ENCODE results near the gene DUSP10.

The DUSP10 gene

GRCh38 chr1:221776495-221777301, 34.8 kb upstream of the DUSP10 start:
- no peak overlapping the region for H3K9ac ChIP-seq (ENCODE audit: low read depth, low read length)
- no peaks in the 10 kb centered on the region for H3K36me3 ChIP-seq (ENCODE audit: insufficient read depth, low read length)
- H3K4me1 ChIP-seq (ENCODE audit: insufficient read depth, low read length) = no peaks in the 10 kb centered on the region
- H3K9me3 ChIP-seq (ENCODE audit: control insufficient read depth, insufficient read depth, low read length) = no peaks in the 10 kb centered on the region

GRCh38 chr1:221775206-221775605, 33.3 kb upstream of the DUSP10 start:
- no peaks in the 10 kb centered on the region for H3K36me3 ChIP-seq (ENCODE audit: insufficient read depth, low read length)
- no peak overlapping the region for H3K9ac ChIP-seq (ENCODE audit: low read depth, low read length)
- H3K9me3 ChIP-seq (ENCODE audit: control insufficient read depth, insufficient read depth, low read length) = no peaks in the 10 kb centered on the region
- no peaks in the 10 kb centered on the region for H3K4me1 ChIP-seq (ENCODE audit: insufficient read depth, low read length)

DNA sequence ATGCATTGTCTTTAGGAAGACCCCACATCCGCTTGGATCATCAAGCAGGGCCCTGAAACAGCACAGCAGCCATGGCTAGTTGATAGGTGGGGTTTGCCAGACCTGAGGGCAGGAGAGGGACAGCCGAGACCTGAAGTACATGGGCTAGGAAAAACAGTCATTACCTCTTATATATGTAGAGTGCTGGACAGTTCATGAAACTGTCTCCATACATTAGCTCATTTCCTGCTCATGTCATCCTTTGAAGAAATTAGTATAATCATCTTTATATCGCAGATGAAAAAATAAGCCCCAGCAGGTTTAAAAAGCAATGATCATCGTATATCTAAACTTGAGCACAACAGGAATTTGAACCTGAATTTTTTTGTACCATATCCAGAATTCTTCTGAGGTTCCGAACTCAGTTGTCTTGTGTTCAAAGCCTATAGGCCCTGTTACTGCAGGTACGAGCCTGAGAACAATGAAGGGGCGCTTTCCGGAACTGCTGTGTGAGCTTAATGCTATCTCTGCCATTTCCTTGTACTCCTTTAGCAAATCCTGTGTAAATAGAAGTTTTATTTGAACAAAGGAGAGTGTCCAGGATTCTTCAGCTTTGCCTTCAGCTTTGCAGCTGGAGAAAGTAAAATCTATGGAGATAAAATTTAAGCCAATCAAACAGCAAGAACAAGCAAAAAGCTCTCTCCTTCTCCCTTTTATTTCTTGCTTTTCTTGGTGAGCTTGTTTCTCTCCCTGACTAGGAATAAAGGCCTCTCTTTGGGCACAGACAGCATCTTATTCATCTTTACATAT, 32.4 kb upstream of the DUSP10 start:
- Histone ChIP-seq H3K36me3 (ENCODE audit: insufficient read depth, low read length) (no peaks in the 10 kb centered on the region), H3K4me1 (ENCODE audit: insufficient read depth, low read length) (no peaks in the 10 kb centered on the region), H3K9ac (ENCODE audit: low read depth, low read length) (no peak overlapping the region)

GRCh38 chr1:221773383-221773782, 31.5 kb upstream of the DUSP10 start:
- no peak overlapping the region for H3K9ac ChIP-seq (ENCODE audit: low read depth, low read length)
- H3K9me3 ChIP-seq (ENCODE audit: control insufficient read depth, insufficient read depth, low read length) = no peaks in the 10 kb centered on the region
- no peaks in the 10 kb centered on the region for H3K4me1 ChIP-seq (ENCODE audit: insufficient read depth, low read length)
- no peaks in the 10 kb centered on the region for H3K36me3 ChIP-seq (ENCODE audit: insufficient read depth, low read length)

More for the DNA sequence above, 32.4 kb upstream of the DUSP10 start:
- no peaks in the 10 kb centered on the region for H3K9me3 ChIP-seq (ENCODE audit: control insufficient read depth, insufficient read depth, low read length)

DNA sequence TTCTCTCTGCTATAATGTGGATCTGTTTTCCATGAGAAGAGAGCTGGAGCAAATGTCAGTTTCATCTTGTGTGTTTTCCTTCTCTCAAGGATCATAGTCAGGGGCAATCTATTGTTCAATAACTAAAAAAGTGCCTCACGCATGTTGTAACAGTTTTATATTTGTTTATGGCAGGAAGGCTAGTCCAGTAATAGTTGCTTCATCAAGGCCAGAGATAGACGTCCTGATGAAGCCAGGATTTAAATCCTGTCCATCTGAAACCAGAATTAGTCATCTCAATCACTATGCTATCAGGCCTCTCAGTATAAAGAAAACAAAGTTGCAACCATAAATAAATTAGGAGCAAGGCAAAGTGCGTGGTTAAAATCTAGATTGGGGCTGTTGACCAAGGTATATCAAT, 30.2 kb upstream of the DUSP10 start:
- no peak overlapping the region for H3K9ac ChIP-seq (ENCODE audit: low read depth, low read length)
- H3K9me3 ChIP-seq (ENCODE audit: control insufficient read depth, insufficient read depth, low read length) = no peaks in the 10 kb centered on the region
- H3K36me3 ChIP-seq (ENCODE audit: insufficient read depth, low read length) = no peaks in the 10 kb centered on the region
- H3K4me1 ChIP-seq (ENCODE audit: insufficient read depth, low read length) = no peaks in the 10 kb centered on the region

DNA sequence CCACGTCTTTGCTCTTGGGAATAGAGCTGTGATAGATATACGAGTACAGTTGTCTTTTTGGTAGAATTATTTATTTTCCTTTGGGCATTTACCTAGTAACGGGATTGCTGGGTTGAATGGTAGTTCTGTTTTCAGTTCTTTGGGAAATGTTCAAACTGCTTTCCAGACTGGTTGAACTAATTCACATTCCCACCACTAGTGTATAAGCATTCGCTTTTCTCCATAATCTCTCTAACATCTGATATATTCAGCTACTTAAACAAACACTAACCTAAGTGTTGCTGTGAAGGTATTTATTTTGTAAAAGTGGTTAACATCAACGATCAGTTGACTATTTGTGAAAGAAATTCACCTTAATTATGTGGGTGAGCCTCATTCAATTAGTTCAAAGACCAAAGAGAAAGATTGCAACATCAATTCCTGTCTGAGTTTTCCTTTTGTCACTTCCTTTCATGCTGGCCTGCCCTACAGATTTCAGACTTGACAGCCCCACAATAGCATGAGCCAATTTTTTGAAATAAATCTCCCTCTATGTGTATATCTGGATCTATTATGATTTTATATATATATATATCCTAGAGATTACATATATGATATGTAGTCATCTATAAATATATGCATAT, 26.7 kb upstream of the DUSP10 start:
- Histone ChIP-seq H3K9ac (ENCODE audit: low read depth, low read length) (no peak overlapping the region), H3K9me3 (ENCODE audit: control insufficient read depth, insufficient read depth, low read length) (no peaks in the 10 kb centered on the region), H3K36me3 (ENCODE audit: insufficient read depth, low read length) (no peaks in the 10 kb centered on the region), H3K4me1 (ENCODE audit: insufficient read depth, low read length) (no peaks in the 10 kb centered on the region)

DNA sequence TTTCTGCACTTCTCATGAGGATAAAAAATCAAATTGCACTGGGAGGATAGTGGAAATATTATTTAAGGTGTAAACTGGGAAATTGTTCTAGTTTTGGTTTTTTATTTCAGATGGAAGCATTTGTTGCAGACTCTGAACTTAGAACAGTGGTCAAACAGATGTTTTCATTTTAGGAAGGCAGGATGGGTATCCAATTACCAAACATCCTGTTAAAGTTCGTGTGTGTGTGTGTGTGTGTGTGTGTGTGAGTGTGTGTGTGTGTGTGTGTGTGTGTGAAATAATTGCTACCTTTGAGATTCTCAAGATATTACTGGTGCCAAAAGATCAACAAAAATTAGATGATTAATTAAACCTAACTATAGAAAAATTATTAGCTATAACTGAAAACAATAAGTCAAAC, 24.3 kb upstream of the DUSP10 start:
- H3K9ac ChIP-seq (ENCODE audit: low read depth, low read length) = no peak overlapping the region
- H3K36me3 ChIP-seq (ENCODE audit: insufficient read depth, low read length) = no peaks in the 10 kb centered on the region
- no peaks in the 10 kb centered on the region for H3K9me3 ChIP-seq (ENCODE audit: control insufficient read depth, insufficient read depth, low read length)
- H3K4me1 ChIP-seq (ENCODE audit: insufficient read depth, low read length) = no peaks in the 10 kb centered on the region

GRCh38 chr1:221765527-221765926, 23.6 kb upstream of the DUSP10 start:
- Histone ChIP-seq H3K9me3 (ENCODE audit: control insufficient read depth, insufficient read depth, low read length) (no peaks in the 10 kb centered on the region), H3K9ac (ENCODE audit: low read depth, low read length) (no peak overlapping the region), H3K36me3 (ENCODE audit: insufficient read depth, low read length) (no peaks in the 10 kb centered on the region), H3K4me1 (ENCODE audit: insufficient read depth, low read length) (no peaks in the 10 kb centered on the region)

DNA sequence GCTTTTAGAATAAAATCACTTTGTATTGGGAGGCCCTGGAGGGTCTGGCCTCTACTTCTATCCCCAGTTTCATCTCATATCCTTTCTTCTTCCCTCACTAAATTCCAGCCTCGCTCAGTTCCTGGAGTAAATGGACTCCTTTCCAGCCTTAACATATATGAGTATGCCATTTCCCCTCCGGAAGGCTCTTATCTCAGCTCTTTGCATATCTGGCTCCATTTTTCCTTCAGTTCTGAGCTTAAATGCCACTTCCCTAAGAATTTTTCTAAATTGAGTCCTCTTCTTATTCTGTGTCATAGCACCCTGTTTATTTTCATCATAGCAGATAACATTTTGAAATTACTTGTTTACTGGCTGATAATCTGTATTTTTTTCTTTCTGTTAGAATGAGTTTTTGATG, 20.2 kb upstream of the DUSP10 start:
- no peaks in the 10 kb centered on the region for H3K36me3 ChIP-seq (ENCODE audit: insufficient read depth, low read length)
- no peaks in the 10 kb centered on the region for H3K4me1 ChIP-seq (ENCODE audit: insufficient read depth, low read length)
- H3K9me3 ChIP-seq (ENCODE audit: control insufficient read depth, insufficient read depth, low read length) = no peaks in the 10 kb centered on the region
- H3K9ac ChIP-seq (ENCODE audit: low read depth, low read length) = no peak overlapping the region

DNA sequence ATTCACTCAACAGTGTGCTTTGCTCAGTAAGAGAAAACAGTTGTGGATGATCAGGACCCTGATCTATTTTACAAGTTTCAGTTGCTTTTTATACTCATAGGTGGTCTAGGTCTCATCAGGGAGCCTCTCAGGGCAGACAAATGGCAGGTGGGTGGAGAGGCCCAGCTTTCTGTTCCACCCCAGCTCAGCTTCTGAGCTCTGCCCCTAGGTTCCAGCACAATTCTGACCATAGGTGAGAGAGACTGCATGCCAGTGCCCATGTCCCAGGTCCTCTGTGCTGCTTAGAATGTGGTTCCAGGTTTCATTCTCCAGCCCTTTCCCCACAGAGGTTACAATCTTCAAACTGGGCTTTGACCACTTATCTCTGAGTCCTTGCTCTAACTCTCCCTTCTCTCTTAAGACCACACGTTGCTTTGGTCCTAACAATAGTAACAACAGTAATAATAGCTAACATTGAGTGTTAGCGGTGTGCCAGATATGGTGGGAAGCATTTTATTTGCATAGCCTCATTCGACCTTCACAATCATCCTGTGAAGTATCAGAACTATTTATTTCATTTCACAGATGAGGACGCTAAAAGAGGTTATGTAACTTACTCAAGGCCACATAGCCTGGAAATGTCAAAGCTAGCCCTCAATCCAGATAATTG, 19.6 kb upstream of the DUSP10 start:
- H3K36me3 ChIP-seq (ENCODE audit: insufficient read depth, low read length) = no peaks in the 10 kb centered on the region
- no peak overlapping the region for H3K9ac ChIP-seq (ENCODE audit: low read depth, low read length)
- no peaks in the 10 kb centered on the region for H3K4me1 ChIP-seq (ENCODE audit: insufficient read depth, low read length)
- H3K9me3 ChIP-seq (ENCODE audit: control insufficient read depth, insufficient read depth, low read length) = no peaks in the 10 kb centered on the region

DNA sequence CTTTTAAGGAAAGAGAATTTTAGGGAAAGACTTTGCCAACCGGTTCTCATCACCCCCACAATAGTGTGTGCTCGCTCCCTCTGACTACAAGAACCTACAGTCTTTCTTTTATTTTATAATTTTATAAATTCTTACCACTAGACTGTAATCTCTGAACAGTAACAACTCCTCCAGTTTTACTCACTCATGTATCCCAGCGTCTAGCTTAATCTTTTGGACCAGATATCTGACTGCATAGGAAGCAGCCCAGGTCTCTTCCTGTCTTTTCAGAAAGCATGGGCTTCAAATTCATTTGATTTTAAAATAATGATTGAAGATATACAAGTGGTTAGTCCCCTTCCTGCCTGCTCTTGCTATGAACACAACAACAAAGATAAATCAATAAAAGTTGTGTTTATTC, 19.0 kb upstream of the DUSP10 start:
- Histone ChIP-seq H3K36me3 (ENCODE audit: insufficient read depth, low read length) (no peaks in the 10 kb centered on the region), H3K9me3 (ENCODE audit: control insufficient read depth, insufficient read depth, low read length) (no peaks in the 10 kb centered on the region), H3K4me1 (ENCODE audit: insufficient read depth, low read length) (no peaks in the 10 kb centered on the region), H3K9ac (ENCODE audit: low read depth, low read length) (no peak overlapping the region)

- Histone ChIP-seq H3K36me3 (ENCODE audit: insufficient read depth, low read length) (no peaks in the 10 kb centered on the region), H3K9me3 (ENCODE audit: control insufficient read depth, insufficient read depth, low read length) (no peaks in the 10 kb centered on the region), H3K9ac (ENCODE audit: low read depth, low read length) (no peak overlapping the region), H3K4me1 (ENCODE audit: insufficient read depth, low read length) (no peaks in the 10 kb centered on the region)
Observed at GRCh38 chr1:221759436-221759835, 17.5 kb upstream of the DUSP10 start.

DNA sequence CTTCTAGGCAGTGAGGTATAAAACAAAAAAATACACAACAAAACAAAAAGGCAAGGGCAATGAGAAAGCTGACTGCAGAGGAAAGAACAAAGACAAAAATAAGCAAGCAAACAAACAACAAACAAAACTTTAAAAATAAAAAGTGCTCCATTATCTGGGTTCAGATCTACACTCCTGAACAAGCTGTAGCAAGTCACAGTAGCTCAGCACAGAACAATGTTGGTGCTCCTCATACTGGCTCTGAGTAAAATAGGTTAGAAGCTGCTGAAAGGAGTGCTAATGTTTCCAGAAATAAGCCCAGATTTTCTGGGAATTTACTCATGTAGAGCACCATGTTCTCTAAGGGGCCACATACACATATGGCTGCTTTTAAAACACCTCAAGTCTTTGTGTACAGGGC, 16.6 kb upstream of the DUSP10 start:
- H3K4me1 ChIP-seq (ENCODE audit: insufficient read depth, low read length) = no peaks in the 10 kb centered on the region
- H3K9me3 ChIP-seq (ENCODE audit: control insufficient read depth, insufficient read depth, low read length) = no peaks in the 10 kb centered on the region
- no peaks in the 10 kb centered on the region for H3K36me3 ChIP-seq (ENCODE audit: insufficient read depth, low read length)
- H3K9ac ChIP-seq (ENCODE audit: low read depth, low read length) = no peak overlapping the region

GRCh38 chr1:221756830-221757551, 15.1 kb upstream of the DUSP10 start:
- Histone ChIP-seq H3K9me3 (ENCODE audit: control insufficient read depth, insufficient read depth, low read length) (no peaks in the 10 kb centered on the region), H3K36me3 (ENCODE audit: insufficient read depth, low read length) (no peaks in the 10 kb centered on the region), H3K9ac (ENCODE audit: low read depth, low read length) (no peak overlapping the region), H3K4me1 (ENCODE audit: insufficient read depth, low read length) (no peaks in the 10 kb centered on the region)

All from ES-I3 (cell line).